ENCODE results near the gene TAF4B.

GRCh38 chr18:26210147-26210546 lies 16.1 kb upstream of the TAF4B start:
- TF ChIP-seq CTCF (IDR thresholded peaks at IDR 0.05 in 8 of 11, conservative IDR thresholded peaks at IDR 0.05 in 3 of 11) (no peak), POLR2A (IDR thresholded peaks at IDR 0.05) (no peak), POLR2AphosphoS5 (IDR thresholded peaks at IDR 0.05) (no peak)
